K562 (cell line): ENCODE results near the gene ZFX. TPM values are rescaled to one million over a fixed set of nuclear protein-coding genes. Genes with fewer than 3 reads are reported as not detected.

Experiments
- ATAC-seq: fragments of 200-7000 bp; cut with Tn5 transposase; 3 replicates; pipeline ENCODE4 v1.9.1; 2020; ENCODE audit warnings: moderate library complexity
- BruUV-seq: library from RNA; stranded (reverse); fragments of 400-500 nt; replicated peaks from 2 replicates; lab custom pipeline; 2021; lab: Mats Ljungman, UMichigan
- CTCF ChIA-PET: fragments of 300-600 bp; formaldehyde crosslinking; extraction: SDS; loops from one replicate; lab custom pipeline; 2021; ENCODE audit warnings: low intra/inter-chr PET ratio; lab: Yijun Ruan, JAX
- POLR2A ChIA-PET: fragments of 300-600, 350-650 bp; sonication (Branson Sonifier 250); formaldehyde crosslinking; extraction: SDS; loops from one replicate; lab custom pipeline; 2021; ENCODE audit warnings: antibody characterized with exemption, inconsistent platforms; lab: Yijun Ruan, JAX
- DNase-seq, 4 experiments: peaks; one replicate each; pipeline versions ENCODE4 v3.0.0 to v3.0.0-alpha.2; 2011 to 2018; ENCODE audit warnings: low spot score in 3 of 4, mixed read lengths in 3 of 4; ENCODE audit errors: extremely low read depth in 1 of 4
- FAIRE-seq: peaks from 2 replicates; lab custom pipeline; 2011; peaks lifted over from hg19 to GRCh38; lab: Jason Lieb, UNC
- H2AFZ ChIP-seq: 2 replicates; pipeline ENCODE4 v1.6.0; 2011; ENCODE audit warnings: low read depth, low read length, control low read depth, inconsistent platforms
- H3K27ac ChIP-seq: fragments of 200-600 bp; 3 replicates; pipeline ENCODE4 v1.8.0; 2011; ENCODE audit warnings: low read depth, mild to moderate bottlenecking, control low read depth, inconsistent platforms, low read length, moderate library complexity, mixed read lengths; ENCODE audit errors: extremely low read depth
- H3K27me3 ChIP-seq, 2 experiments: fragments of 300-600 bp in 1 of 2; 2 replicates in 1 of 2; 3 replicates in 1 of 2; pipeline versions ENCODE4 v1.6.0 to v1.8.0; 2011; ENCODE audit warnings: inconsistent platforms in 2 of 2, low read length in 2 of 2, mild to moderate bottlenecking in 1 of 2, mixed read lengths in 1 of 2, moderate library complexity in 1 of 2; ENCODE audit not compliant: control insufficient read depth in 2 of 2, insufficient read depth in 2 of 2
- H3K36me3 ChIP-seq: fragments of 300-600 bp; 3 replicates; pipeline ENCODE4 v1.8.0; 2011; ENCODE audit warnings: mild to moderate bottlenecking, low read length, inconsistent platforms; ENCODE audit not compliant: control insufficient read depth, insufficient read depth
- H3K4me1 ChIP-seq, 2 experiments: fragments of 200-600 bp in 1 of 2; replicated peaks in 1 of 2; 2 replicates in 1 of 2; 3 replicates in 1 of 2; pipeline versions ENCODE4 v1.5.1 to v1.8.0; 2011; ENCODE audit warnings: inconsistent platforms in 2 of 2, low read length in 2 of 2, mild to moderate bottlenecking in 1 of 2, mixed read lengths in 1 of 2, moderate library complexity in 1 of 2; ENCODE audit not compliant: control insufficient read depth in 2 of 2, insufficient read depth in 2 of 2
- H3K4me2 ChIP-seq: 2 replicates; pipeline ENCODE4 v1.6.1; 2011; ENCODE audit warnings: low read length, control low read depth, inconsistent platforms, mixed read lengths; ENCODE audit not compliant: insufficient read depth
- H3K4me3 ChIP-seq: fragments of 200-600 bp; sonication (generic), shearing (Covaris generic); 2 replicates; pipeline ENCODE4 v1.5.1; 2016; ENCODE audit warnings: control low read depth, inconsistent platforms
- H3K79me2 ChIP-seq: fragments of 200-600 bp; 3 replicates; pipeline ENCODE4 v1.8.0; 2011; ENCODE audit warnings: low read length, inconsistent platforms; ENCODE audit not compliant: control insufficient read depth, insufficient read depth
- H3K9ac ChIP-seq, 2 experiments: 2 replicates each; pipeline versions ENCODE4 v1.6.0 to v1.6.1; 2011; ENCODE audit warnings: low read depth in 2 of 2, low read length in 2 of 2, control low read depth in 1 of 2, inconsistent platforms in 1 of 2, mild to moderate bottlenecking in 1 of 2, mixed read lengths in 1 of 2; ENCODE audit not compliant: insufficient read depth in 1 of 2
- H3K9me1 ChIP-seq: one replicate; pipeline ENCODE4 v1.6.0; 2011; ENCODE audit warnings: inconsistent platforms, mild to moderate bottlenecking, low read length, moderate library complexity; ENCODE audit not compliant: control insufficient read depth, insufficient read depth
- H3K9me3 ChIP-seq: replicated peaks from 2 replicates; pipeline ENCODE4 v1.5.1; 2011; ENCODE audit warnings: low read depth, low read length, inconsistent platforms; ENCODE audit not compliant: control insufficient read depth, insufficient read depth
- H4K20me1 ChIP-seq: replicated peaks from 2 replicates; pipeline ENCODE4 v1.6.1; 2011; ENCODE audit warnings: low read length, inconsistent platforms, mixed read lengths; ENCODE audit not compliant: control insufficient read depth, insufficient read depth
- ARHGAP35 ChIP-seq: fragments of 450-650 bp; IDR thresholded peaks from 2 replicates; pipeline ENCODE4 v1.6.1; 2018; ENCODE audit not compliant: partially characterized antibody
- ILK ChIP-seq: fragments of 450-650 bp; IDR thresholded peaks from 2 replicates; pipeline ENCODE4 v1.6.1; 2016; ENCODE audit warnings: missing genetic modification characterization, low read depth, mild to moderate bottlenecking, missing compliant biosample characterization, moderate library complexity, borderline replicate concordance
- LARP7 ChIP-seq: fragments of 450-650 bp; IDR thresholded peaks from 2 replicates; pipeline ENCODE4 v1.6.1; 2016
- MCM7 ChIP-seq, 2 experiments: fragments of 450-650 bp; IDR thresholded peaks; 2 replicates each; pipeline ENCODE4 v1.6.1; 2016 to 2018
- NFATC3 ChIP-seq: fragments of 450-650 bp; IDR thresholded peaks from 2 replicates; pipeline ENCODE4 v1.6.1; 2017; ENCODE audit warnings: mild to moderate bottlenecking
- RUNX1 ChIP-seq: sonication (generic); IDR thresholded peaks from 2 replicates; pipeline ENCODE4 v1.6.1; 2016; ENCODE audit warnings: antibody characterized with exemption, low read depth
- SREBF1 ChIP-seq: fragments of 150-350 bp; IDR thresholded peaks from 2 replicates; pipeline ENCODE4 v1.6.1; 2014; ENCODE audit warnings: antibody characterized with exemption, low read depth, low read length, borderline replicate concordance
- ZBTB1 ChIP-seq: sonication (generic); formaldehyde crosslinking; IDR thresholded peaks from 2 replicates; pipeline ENCODE4 v1.8.1; 2023; ENCODE audit warnings: missing genetic modification reagents, low read depth, mild to moderate bottlenecking, borderline replicate concordance
- ZNF232 ChIP-seq: sonication (generic); formaldehyde crosslinking; IDR thresholded peaks from 2 replicates; pipeline ENCODE4 v1.8.0; 2022; ENCODE audit warnings: mild to moderate bottlenecking, missing genetic modification reagents
- ZNF780A ChIP-seq: fragments of 250-450 bp; sonication (Bioruptor Pico); IDR thresholded peaks from 2 replicates; pipeline ENCODE4 v1.5.0; 2021; ENCODE audit warnings: mild to moderate bottlenecking
- WGBS: fragments of 100-300 bp; shearing (Covaris generic); methylation state at CpG from one replicate; pipeline ENCODE4 v1.1.6; 2016; ENCODE audit warnings: low coverage, mixed read lengths; ENCODE audit not compliant: insufficient coverage; ENCODE audit errors: missing lambda C conversion rate; 5-methylcytosine and 5-hydroxymethylcytosine counted together
- in situ Hi-C: fragments of 300-500 bp; cut with MboI; formaldehyde crosslinking; loops from 4 replicates; pipeline ENCODE4 v1.15.0; 2018; ENCODE audit warnings: inconsistent platforms, mixed read lengths
- intact Hi-C: fragments of 100-400 bp; cut with micrococcal nuclease; formaldehyde crosslinking; loops from 2 replicates; pipeline ENCODE4 v1.14.2; 2022
- polyA plus RNA-seq, 8 experiments: library from polyadenylated mRNA; depleted of rRNA in 4 of 8; stranded (reverse) in 5 of 8; unstranded in 3 of 8; fragments of >200 nt; fragmentation: Nextera tagmentation in 2 of 8; fragmentation: Illumina TruSeq in 1 of 8; extraction: Ambion mirVana in 2 of 8; extraction: Trizol in 1 of 8; gene quantifications; 2 replicates each; pipeline versions ENCODE4 v1.2.1 to v1.2.3, GENCODE V29; 2011 to 2014; ENCODE audit warnings: inconsistent platforms in 1 of 8, missing spikeins in 1 of 8
- total RNA-seq, 7 experiments: library from RNA; depleted of rRNA in 6 of 7; stranded (reverse); fragments of >200 nt in 6 of 7; fragmentation: Illumina TruSeq in 2 of 7; extraction: Trizol in 2 of 7; gene quantifications; 2 replicates each; pipeline versions ENCODE4 v1.2.1 to v1.2.3, GENCODE V29; 2011 to 2021; ENCODE audit warnings: low replicate concordance in 1 of 7
- TF ChIP-seq, protein P1 (sequence below), 2 experiments: IDR thresholded peaks in 1 of 2; conservative IDR thresholded peaks in 1 of 2; 2 replicates each; pipeline ENCODE4 v1.6.1; 2016; ENCODE audit warnings: low read depth in 2 of 2, mild to moderate bottlenecking in 1 of 2, missing compliant biosample characterization in 1 of 2, missing genetic modification characterization in 1 of 2, moderate library complexity in 1 of 2
- TF ChIP-seq, protein P2 (sequence below): fragments of 250-450 bp; sonication (Bioruptor Pico); IDR thresholded peaks from 2 replicates; pipeline ENCODE4 v1.8.0; 2021; ENCODE audit warnings: mild to moderate bottlenecking, moderate library complexity
- TF ChIP-seq, protein P3 (sequence below): fragments of 450-650 bp; formaldehyde crosslinking; IDR thresholded peaks from 2 replicates; pipeline ENCODE4 v1.4.0; 2020; ENCODE audit warnings: mild to moderate bottlenecking, moderate library complexity
- TF ChIP-seq, protein P4 (sequence below): fragments of 250-450 bp; sonication (Bioruptor Pico); IDR thresholded peaks from 2 replicates; pipeline ENCODE4 v1.4.0; 2020; ENCODE audit warnings: mild to moderate bottlenecking, moderate library complexity

ZFX gene
- total and polyA plus RNA-seq, 9 of the 15 experiments (the other 6 are each of a cell fraction or from before 2014, with no cell fraction given): 5.3 to 25.2 (median 11.4) TPM

DNA sequence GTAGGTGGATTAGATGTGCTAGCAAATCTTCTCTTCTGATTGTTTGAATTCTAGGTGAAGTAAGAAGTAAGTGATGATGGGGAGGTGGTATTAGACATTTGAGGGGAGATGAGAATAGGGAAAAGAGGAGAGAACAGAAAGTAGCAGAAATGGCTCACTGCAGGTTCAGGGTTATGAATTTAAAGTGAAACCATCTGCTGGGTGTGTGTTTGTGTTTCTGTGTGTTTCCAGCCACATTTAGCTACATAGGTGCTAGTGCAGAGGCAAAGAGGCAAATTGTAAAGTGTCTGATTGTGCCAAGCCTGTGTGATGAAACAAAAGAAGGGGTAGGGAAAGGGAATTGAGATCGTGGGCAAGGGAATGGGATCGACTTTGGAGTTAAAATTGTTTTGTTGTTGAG, 50.6 kb downstream of the ZFX start (continued):
- TF ChIP-seq, protein P1, sequence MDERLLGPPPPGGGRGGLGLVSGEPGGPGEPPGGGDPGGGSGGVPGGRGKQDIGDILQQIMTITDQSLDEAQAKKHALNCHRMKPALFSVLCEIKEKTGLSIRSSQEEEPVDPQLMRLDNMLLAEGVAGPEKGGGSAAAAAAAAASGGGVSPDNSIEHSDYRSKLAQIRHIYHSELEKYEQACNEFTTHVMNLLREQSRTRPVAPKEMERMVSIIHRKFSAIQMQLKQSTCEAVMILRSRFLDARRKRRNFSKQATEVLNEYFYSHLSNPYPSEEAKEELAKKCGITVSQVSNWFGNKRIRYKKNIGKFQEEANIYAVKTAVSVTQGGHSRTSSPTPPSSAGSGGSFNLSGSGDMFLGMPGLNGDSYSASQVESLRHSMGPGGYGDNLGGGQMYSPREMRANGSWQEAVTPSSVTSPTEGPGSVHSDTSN (CRISPR knock-in tag; IDR thresholded peaks at IDR 0.05; ENCODE audit: low read depth): no peak
- TF ChIP-seq, protein P1 (tag; conservative IDR thresholded peaks at IDR 0.05; ENCODE audit: low read depth): no peak
- no peak for TF ChIP-seq ARHGAP35
- TF ChIP-seq, protein P2, sequence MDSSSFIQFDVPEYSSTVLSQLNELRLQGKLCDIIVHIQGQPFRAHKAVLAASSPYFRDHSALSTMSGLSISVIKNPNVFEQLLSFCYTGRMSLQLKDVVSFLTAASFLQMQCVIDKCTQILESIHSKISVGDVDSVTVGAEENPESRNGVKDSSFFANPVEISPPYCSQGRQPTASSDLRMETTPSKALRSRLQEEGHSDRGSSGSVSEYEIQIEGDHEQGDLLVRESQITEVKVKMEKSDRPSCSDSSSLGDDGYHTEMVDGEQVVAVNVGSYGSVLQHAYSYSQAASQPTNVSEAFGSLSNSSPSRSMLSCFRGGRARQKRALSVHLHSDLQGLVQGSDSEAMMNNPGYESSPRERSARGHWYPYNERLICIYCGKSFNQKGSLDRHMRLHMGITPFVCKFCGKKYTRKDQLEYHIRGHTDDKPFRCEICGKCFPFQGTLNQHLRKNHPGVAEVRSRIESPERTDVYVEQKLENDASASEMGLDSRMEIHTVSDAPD (CRISPR knock-in tag): no peak
- TF ChIP-seq ZNF232 (CRISPR knock-in tag): no peak
- no peak for TF ChIP-seq SREBF1

DNA sequence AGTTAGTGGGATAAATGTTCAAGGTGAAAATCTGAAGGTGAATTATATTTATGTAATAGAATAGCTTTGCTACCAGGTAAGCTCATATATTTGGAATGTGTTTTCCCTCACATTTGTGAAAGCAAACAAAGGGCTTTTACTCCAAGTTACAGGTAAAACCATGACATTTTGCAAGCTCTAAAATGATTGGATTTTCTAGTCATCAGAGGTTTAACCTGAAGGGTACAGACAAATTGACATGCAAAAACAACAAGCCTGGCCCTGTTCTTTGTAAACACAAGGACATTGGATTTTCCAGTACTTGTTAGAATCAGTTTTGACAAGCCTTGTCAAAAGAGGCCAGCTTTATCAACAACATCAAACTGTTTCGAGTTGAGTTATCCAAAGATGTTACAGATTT, 51.7 kb downstream of the ZFX start:
- ChIA-PET CTCF (no interaction called here), POLR2A (interaction anchor here (1.9 kb wide), 1 partner anchor 11 kb away, joined by 7 read pairs; no protein-coding TSS in a partner anchor)
- ATAC-seq: no peak
- Histone ChIP-seq H3K4me2 (no peak overlapping the region), H3K9ac (no peak overlapping the region), H3K27me3 (no peaks in the 10 kb centered on the region), H3K9me3 (no peaks in the 10 kb centered on the region), H3K9me1 (no peaks in the 10 kb centered on the region), H3K79me2 (peaks cover 76% of the 10 kb centered on the region), H3K27ac (no peak overlapping the region), H3K4me3 (no peak overlapping the region), H2AFZ (no peak overlapping the region), H3K36me3 (peaks cover 33% of the 10 kb centered on the region; the same call in 2 of the 3 replicates), H4K20me1 (0 out of 2 replicates have a peak, but pooled peaks cover 6% of the 10 kb centered on the region), H3K4me1 (no peaks in the 10 kb centered on the region)
- intact Hi-C loops: no loop called here
- no peak for FAIRE-seq
- in situ Hi-C loops: no loop called here
- no TSS peak for BruUV-seq
- no peak for DNase-seq
- WGBS: 22% methylated on average over 1 of the region's 1 CpG
- no peak for TF ChIP-seq NFATC3
- TF ChIP-seq, protein P3, sequence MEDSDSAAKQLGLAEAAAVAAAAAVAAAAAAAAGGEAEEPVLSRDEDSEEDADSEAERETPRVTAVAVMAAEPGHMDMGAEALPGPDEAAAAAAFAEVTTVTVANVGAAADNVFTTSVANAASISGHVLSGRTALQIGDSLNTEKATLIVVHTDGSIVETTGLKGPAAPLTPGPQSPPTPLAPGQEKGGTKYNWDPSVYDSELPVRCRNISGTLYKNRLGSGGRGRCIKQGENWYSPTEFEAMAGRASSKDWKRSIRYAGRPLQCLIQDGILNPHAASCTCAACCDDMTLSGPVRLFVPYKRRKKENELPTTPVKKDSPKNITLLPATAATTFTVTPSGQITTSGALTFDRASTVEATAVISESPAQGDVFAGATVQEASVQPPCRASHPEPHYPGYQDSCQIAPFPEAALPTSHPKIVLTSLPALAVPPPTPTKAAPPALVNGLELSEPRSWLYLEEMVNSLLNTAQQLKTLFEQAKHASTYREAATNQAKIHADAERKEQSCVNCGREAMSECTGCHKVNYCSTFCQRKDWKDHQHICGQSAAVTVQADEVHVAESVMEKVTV: no peak
- no peak for TF ChIP-seq RUNX1
- no peak for TF ChIP-seq ILK
- TF ChIP-seq MCM7 (IDR thresholded peaks at IDR 0.05): no peak
- TF ChIP-seq ZNF780A (CRISPR knock-in tag): no peak
- TF ChIP-seq, protein P4, sequence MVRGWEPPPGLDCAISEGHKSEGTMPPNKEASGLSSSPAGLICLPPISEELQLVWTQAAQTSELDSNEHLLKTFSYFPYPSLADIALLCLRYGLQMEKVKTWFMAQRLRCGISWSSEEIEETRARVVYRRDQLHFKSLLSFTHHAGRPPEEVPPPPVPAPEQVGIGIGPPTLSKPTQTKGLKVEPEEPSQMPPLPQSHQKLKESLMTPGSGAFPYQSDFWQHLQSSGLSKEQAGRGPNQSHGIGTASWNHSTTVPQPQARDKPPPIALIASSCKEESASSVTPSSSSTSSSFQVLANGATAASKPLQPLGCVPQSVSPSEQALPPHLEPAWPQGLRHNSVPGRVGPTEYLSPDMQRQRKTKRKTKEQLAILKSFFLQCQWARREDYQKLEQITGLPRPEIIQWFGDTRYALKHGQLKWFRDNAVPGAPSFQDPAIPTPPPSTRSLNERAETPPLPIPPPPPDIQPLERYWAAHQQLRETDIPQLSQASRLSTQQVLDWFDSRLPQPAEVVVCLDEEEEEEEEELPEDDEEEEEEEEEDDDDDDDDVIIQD: no peak
- no peak for TF ChIP-seq LARP7
- TF ChIP-seq ZBTB1: no peak
